ENCODE data around the gene RAB29.
A peak's percentile ranks its signal among the peaks of the same experiment; 100 is the strongest.
"Not testable (repeated sequence)": the region's sequence is repeated elsewhere in the genome, so short reads cannot be mapped to it uniquely, and the experiment has no call there.

The RAB29 gene, protein sequence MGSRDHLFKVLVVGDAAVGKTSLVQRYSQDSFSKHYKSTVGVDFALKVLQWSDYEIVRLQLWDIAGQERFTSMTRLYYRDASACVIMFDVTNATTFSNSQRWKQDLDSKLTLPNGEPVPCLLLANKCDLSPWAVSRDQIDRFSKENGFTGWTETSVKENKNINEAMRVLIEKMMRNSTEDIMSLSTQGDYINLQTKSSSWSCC

DNA sequence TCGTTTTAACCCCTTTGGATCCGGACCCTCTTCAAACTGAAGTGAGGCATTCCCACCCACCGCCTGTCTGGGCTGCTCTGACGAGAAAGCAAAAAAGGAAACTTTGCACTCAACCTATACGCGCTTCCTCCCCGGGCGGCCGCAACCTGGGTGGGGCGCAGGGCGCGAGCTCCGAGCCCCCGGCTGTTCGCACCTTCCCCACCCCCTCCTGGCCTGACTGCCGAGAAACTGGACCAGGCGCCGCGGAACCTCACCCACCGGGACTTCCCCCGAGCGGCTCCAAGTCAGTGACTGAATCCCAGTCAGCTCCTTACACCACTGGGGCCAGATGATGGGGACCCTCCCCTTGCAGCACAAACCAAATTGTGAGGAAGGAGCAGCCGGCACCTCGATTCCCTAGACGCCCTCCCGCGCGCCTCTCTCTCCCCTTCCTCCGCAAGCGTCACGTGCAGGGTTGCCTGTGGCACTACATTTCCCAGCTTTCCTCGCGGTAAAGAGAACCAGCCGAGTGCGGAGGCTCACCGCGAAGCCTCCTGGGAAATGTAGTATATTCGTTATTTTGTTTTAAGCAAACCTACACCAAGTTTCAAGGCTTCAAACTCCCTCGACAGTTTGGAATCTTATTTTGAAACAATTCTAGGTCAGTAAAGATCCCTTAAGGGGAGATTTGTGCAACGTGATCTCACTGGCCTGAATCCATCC, at the start of gene RAB29:
Gene RAB29, minus strand, starts transcription at position 468 of the 702 bp plus-strand sequence. CDS start 526 bp downstream, outside the sequence.
- peak; percentile 70 for DNase-seq

DNA sequence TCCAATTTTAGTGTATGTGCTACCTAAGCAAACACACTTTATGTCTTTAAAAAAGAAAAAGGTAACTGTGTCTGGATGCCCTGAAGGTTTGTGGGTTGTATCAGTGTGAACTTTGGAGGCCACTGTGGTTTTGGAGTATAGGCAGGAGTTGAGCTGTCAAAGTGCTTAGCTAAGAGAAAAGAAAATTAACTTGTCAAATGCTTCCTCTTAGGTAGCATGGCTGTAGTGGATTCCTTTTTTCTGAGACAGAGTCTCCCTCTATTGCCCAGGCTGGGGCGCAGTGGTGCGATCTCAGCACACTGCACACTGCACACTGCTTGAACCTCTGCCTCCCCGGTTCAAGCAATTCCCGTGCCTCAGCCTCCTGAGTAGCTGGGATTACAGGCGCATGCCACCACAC, 48.9 kb upstream of the RAB29 start:
- DNase-seq: no peak

DNA sequence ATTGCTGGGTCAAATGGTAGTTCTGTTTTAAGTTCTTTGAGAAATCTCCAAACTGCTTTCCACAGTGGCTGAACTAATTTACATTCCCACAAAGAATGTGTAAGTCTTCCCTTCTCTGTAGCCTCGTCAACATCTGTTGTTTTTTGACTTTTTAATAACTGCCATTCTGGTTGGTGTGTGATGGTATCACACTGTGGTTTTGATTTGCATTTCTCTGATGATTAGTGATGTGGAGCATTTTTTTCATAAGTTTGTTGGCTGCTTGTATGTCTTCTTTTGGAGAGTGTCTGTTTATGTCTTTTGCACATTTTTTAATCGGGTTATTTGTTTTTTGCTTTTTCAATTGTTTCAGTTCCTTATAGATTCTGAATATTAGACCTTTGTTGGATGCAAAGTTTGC, 48.0 kb upstream of the RAB29 start:
- DNase-seq: not testable (repeated sequence)

DNA sequence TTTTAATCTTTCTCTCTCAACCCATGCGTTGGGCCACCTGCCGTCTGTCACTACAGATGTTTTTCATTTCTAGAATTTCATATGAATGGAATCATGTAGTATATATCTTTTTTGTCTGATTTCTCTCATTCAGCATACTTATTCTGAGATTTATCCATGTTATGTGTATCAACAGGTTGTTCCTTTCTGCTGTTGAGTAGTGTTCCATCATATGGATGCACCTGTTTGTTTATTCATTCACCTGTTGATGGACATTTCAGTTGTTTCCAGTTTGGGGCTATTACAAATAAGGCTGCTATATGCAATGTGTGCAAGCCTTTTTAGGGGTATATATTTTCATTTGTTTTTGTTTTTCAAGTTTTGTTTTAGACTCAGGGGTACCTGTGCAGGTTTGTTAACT, 47.1 kb upstream of the RAB29 start:
- no peak for DNase-seq

DNA sequence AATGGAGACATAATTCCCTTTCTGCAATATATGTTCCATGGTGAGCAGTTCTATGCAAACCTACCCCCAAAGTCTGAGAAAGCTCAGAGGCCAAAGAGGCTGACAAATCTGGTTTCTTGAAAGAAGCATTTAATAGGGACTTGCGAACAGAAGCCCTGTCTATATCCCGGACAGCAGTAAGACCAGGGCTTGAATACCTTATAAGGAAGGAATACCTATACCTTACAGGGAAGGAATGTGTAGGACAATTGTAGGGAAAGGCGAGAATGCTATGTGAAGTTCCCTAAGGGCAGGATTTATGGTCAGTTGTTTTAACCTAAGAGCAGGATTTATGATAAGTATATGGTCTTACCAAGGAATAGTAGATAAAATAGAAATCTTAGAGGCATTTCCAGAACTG, 42.7 kb upstream of the RAB29 start:
- no peak for DNase-seq

DNA sequence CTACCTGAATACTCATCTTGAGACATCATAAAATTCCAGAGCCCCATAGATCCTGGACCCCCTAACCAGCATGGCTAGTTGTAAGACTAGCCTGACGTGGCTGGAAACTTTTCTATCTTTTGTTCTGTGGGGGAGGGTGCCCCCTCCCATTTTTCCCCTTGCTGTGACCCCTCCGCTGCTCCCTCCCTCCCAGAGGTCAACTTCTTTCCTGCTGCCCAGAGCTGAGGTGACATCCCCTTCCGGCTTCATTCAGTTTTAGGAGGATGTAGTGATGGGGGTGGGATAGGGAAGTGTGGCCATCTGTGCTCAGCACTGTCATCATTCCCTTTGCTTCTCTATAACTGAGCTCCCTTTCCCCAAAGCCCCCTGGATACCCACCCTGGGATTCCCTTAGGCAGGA, 42.1 kb upstream of the RAB29 start:
- DNase-seq: no peak

DNA sequence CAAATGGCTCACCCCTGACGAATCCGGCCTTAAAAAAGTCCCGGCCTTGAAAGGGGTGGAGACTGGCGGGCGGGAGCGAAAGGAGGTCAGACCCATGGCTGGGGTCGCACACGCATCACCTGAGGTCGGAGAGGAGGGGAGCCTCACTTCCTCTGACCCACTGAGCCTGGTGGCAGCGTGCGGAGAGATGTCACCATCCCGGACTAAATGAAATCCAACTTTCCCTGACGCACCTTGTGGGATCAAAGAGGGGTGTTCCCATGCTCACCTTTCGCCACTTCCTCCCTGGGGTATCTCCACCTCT, 38.4 kb upstream of the RAB29 start:
- no peak for DNase-seq

DNA sequence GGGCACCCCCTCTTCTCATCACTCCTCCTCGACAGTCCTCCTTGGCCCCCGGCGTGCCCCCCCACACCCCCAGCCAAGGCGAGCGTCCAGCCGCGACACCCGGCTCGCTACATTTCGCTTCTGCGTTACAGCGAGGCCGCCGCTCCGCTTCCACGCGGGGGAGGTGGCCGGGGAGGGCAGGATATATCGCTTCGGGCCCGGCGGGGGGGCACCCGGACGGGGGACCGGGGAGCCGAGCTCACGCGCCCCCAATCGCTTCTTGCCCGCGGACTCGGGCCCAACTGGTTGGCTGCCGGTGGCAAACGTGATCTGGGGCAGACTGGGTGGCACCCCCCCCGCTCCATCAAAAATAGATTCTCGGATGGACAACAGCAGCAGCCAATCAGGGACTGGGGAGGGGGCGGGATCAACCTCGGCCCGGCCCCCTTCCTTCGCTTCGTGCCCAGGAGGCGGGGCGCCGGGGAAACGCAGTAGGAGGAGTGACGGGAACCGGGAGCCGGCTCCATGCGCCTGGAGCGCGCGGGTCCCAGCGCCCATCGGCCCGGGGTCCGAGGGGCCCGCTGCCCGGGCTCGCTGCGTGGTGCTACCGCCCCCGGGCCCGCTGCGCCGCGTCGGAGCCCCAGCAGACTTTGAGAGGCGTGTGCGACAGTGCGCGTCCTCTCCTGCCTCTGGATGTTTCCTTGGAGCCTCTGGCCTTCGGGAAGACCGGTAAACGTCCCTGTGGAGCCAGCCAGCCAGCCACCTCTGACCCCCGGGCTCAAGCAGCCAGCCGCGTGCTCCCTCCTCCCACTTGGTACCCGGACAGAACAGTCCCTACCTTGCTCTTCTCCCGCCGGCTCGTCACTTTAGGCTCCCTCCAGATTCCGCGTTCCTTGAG, 37.8 kb upstream of the RAB29 start, which contains the start of gene SLC41A1:
Gene SLC41A1, minus strand, starts transcription at position 321 of the 877 bp plus-strand sequence. CDS start 2,757 bp downstream, outside the sequence.
- peak; percentile 88 for DNase-seq

DNA sequence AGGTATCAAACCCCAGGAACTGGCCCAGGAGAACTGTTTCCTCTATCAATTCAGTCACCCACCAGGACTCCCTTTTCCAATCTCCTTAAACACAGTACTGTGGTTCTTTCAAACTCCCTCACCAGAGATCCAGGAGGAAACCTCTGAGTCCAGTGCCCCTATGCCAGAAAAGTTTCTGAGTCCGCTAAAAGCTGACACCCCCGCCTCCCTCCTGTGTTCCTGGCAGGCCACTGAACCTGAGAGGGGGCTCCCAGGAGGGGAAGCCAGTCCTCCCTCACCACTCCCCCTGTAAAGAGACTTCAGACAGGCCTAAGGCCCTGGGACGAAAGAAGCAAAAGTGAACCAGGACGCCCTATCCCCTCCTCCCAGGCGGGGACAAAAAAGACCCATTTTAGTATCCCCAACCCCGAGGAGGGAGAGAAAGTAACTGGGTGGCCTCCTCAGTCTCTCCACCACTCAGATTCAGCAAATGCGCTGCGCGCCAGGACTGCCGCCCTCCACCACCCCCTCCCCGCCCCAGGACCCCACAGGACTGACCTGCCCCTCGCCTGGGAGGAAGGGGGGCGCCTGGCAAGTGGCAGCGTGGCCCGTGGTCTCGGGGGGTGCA, 37.1 kb upstream of the RAB29 start:
- no peak for DNase-seq

DNA sequence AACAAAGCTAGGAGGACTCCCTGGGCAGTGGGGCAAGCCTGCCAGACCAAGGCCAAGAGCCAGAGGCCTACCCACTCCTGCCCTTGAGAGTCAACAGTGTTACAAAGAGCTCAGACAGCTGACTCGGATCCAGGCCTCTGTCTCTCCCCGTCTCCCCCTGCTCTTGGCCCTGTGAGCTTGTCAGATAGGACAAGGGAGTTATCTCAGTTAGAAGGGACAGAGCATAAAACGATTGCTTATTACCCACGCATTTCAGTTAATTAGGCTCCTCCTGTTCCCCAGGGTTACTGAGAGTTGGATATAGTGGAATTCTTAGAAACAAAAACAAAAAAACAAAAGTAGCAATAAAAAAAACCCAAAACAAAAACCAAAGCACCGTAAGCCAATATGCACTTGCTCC, 36.4 kb upstream of the RAB29 start:
- no peak for DNase-seq

DNA sequence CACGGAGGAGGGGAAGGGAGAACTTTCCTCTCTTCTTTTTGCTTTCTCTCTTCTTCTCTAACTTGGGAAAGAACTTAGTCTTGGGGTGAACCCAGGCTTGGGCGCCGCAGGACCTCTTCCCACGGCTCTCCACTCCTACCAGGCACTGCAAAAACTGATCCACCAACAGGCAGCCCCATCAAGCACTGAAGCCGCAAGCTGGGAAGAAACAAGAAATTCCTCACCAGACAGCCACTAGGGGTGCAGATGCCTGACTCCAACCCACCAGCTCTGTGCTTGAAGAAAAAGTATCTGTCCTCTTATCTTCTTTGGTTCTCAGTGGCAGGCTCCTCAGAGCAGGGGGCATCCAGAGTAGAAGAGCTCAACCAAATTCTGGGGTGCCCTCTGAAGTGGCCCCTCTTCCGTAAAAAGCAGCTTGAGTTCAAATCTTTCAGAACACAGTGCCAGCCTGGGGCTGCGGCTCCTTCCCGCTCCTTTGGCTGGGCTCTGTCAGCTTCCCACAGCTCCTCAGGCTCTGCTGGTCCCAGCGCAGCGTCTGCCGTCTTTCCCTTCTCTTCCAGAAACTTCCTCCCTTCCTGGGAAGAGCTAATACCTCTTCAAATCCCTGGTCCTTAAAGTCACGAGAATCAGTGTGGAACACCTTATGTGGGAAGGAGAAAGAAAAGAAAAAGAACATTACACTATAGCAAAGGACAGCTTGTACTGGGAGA, 35.3 kb upstream of the RAB29 start:
- no peak for DNase-seq

DNA sequence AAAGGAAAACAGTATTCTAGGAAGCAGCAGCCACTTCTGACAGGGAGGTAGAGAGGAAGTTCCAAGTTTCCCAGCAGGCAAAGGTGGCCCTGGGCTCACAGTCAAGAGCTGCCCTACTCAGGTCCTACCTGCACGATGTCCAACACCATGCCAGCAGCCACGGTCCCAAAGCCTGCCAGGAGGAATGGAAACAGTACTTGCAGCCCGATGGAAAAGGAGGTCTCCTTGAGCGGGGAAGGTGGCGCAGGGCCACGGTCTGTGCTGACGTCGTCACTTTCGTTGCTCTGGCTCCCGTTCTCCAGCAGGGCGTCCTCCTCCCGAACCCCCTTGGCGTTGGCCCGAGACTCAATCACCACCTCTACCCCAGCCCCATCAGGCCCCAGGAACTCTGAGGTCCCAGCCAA, 34.7 kb upstream of the RAB29 start:
- DNase-seq: no peak

DNA sequence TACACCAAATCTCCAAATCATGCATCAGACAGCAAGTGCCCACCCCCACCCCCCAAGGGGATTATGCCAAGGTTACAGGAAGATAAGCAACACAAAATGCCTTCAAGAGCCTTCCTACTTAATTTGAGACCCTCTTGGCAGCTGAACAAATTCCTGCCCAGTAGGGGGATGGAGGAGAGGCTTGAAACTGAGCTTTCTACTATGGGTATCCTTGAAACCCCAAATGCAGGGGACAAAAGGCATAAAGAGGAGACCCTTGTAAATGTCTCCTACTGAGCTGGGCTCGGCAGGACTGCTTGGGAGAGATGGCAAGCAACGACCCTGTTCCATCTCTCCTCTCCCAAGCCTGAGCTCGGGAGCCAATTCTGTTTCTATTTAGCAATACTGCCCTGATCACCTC, 34.2 kb upstream of the RAB29 start:
- DNase-seq: no peak

DNA sequence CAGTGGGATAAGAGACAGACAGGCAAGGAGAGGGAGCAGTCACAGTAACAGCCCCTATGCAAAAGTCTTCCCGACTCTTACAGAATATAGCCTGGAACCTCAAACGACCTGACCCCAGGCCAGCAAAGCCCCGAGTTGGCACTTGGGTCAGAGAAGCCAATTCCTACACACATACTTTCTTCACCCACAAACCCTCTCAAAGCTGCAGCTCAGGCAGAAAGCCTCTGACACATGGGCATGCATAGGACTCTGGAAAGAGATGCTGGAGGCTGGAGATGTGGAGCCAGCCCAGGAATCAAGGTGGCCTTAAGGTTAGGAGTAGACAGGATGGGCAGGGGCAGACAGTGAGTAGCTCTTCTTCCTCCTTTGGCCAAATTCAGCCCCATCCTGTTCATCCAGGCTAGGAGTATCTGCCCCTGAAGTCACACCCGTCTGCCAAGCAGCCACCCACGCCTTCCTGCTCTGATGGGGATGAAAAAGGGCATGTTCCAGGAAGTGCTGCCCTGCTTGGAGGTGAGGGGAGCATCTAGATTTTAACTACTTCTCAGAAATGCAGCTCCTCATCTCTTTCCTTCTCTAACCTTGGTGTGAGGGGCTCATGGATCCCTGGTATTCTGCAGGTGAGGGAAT, 29.9 kb upstream of the RAB29 start:
- no peak for DNase-seq

DNA sequence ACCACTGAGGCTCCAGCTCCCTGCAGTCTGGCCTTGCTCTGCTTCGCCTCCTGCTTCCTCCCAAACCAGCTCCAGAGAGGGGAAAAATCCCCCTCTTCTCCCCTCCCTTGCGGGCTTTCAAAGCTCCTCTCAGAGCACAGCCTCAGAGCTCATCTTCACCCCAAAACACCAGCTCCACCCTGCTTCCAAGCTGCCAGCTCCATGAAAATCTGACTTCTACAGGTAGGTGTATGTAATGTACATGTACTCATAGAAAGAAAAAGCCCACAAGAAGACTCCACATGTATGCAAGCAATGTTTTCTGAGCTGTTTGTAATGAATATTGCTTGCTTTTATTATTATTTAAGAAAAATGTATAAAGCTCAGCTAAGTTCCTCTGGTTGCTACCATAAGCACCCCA, 29.3 kb upstream of the RAB29 start:
- no peak for DNase-seq

DNA sequence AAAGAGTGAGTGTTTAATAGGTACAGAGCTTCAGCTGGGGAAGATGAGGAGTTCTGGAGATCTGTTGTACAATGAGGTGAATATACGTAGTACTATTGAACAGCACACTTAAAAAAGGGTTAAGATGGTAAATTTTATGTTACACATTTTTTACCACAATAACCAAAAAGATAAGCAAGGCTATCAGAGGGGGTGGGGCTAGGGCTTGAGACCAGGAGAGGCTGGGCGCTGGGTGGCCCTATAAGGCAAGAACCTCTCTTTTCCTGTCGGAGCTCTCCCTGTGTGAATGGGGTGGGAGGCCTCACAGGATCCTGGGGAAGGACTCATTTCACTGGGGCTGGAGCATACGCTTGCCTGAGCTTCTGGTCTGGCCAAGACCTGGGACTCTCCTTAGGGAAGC, 28.7 kb upstream of the RAB29 start:
- DNase-seq: no peak

DNA sequence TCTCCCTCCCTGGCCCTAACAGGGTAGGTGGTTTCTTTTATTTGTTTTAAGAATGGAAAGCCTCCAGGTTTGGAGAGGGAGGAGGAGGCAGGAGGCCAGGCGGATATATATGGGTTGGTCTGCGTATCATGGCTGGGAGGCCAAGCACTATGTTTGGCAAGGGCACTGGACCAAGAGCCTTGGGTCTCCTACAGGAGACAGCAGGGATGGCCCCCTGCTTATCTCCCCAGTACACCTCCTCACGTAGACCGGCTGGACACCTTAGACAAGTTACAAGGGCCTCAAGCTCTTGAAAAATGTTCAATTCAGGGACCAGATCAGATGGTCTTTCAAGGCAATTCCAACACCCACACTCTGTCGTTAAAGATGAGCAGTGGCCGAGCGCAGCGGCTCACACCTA, 26.8 kb upstream of the RAB29 start:
- DNase-seq: no peak

DNA sequence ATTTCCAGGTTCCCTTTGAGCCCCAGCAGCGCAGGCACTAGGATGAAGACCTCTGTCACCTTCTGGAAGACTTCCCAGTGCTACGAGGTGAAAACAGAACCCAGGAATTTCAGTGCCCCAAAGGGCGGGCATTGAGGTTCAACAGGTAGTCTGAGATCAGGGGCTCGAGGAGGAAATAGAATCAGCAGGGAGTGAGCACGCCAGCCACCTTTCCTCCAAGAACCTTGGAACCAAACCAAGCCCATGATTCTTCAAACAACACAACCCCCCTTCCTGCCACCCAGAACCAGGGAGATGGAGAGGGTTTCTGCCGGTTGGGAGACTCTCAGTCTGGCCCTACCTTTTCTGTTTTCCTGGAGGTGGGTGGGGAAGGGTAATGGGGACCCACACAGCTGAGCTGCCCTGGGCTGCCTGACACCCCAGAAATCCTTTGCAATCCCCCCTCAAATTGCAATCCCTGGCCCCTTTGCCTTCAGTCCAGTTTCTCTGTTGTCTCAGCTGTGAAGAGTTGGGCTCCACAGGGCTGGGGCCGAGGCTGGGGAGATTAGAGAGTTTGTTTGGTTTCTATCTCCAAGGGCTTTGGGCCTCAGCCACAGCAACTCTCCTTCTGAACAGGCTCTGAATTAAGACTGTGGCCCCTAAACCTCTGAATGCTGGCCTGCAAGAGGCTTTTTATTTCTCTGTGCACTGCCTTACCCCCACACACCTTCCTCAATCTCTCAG, 25.9 kb upstream of the RAB29 start:
- no peak for DNase-seq

DNA sequence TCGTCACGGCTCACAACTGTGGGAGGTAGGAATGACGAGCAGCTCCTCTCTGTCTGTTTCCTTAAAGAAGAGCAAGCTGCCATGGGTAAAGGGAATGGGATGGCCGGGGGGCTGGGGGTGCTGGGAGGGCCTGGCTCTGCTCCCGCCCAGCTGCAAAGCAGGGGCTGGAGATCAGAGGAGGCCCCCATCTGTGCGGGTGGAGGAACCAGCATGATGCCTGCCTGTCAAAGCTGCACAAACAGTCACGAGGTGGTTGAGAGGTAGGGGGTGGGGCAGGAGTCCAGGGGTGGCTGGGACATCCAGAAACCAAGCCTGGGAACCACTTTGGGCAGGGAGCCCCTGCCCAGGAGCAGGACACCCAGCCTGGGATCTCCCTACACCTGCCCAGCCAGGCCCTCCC, 25.1 kb upstream of the RAB29 start:
- no peak for DNase-seq

DNA sequence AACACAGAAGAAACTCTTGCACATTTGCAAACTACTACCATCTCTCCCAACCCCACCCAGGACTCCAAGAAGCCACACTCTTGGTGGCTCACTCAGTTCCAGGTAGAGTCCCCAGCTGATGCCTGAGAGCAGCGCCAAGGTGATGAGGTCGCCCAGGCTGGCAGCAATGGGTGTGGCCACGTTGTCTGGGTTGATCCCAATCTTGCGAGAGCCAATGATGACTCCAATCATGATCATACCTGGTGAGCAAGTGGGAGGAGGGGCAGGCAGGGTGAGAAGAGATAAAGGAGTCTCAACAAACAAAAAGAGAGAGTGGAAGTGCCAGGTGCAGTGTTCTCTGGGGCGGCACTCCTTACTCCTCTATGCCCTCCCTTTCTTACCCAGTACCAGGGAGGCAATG, 23.3 kb upstream of the RAB29 start:
- DNase-seq: no peak

DNA sequence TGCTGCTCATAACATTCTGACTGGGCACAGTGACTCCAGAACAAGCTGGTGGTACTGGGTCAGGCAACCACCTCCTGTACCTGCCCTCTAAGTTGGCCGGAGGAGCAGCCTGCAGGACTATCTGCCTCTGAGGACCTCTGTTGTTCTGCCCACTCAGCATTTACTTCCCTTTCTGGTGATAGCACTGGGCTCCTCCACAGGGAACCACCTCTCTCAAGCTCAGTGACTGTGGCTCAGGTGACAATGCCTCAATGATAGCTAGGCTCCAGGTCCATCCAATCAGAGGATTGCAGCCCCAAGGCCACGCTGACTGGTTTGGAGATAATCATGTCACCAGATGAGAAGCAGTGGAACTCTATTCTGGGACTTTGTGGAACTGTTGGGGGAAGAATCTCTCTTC, 21.9 kb upstream of the RAB29 start:
- DNase-seq: no peak

All from NCI-H2107 (cell line).